ENCODE results near the gene KIF9. TPM values are rescaled to one million over a fixed set of nuclear protein-coding genes. Genes with fewer than 3 reads are reported as not detected.

KIF9 gene
- total RNA-seq, 1 experiment from 2014 or later, result 13.1 TPM

GRCh38 chr3:47295976-47296375 is 13.4 kb upstream of the KIF9 start:
- Histone ChIP-seq H3K36me3 (ENCODE audit: control insufficient read depth in 1 of 2, insufficient read depth in 2 of 2, low read length in 2 of 2) (no peaks in the 10 kb centered on the region), H3K9me3 (ENCODE audit: control insufficient read depth in 1 of 2, insufficient read depth in 1 of 2, low read depth in 1 of 2, low read length in 2 of 2) (no peaks in the 10 kb centered on the region), H3K27ac (ENCODE audit: low read depth, low read length) (no peak overlapping the region), H3K4me3 (replicated peaks in 1 of 2; ENCODE audit: low read depth in 1 of 2, low read length in 2 of 2) (no peak overlapping the region), H3K27me3 (ENCODE audit: insufficient read depth, low read length) (no peaks in the 10 kb centered on the region), H3K9ac (ENCODE audit: low read length) (no peak overlapping the region), H4K20me1 (ENCODE audit: insufficient read depth) (no peaks in the 10 kb centered on the region), H2AFZ (ENCODE audit: low read depth, low read length, poor library complexity, severe bottlenecking) (no peak overlapping the region), H3K9me2 (ENCODE audit: insufficient read depth) (no peaks in the 10 kb centered on the region), H3K4me2 (ENCODE audit: low read length) (no peak overlapping the region), H3K79me2 (ENCODE audit: insufficient read depth, low read length) (peaks cover 81% of the 10 kb centered on the region), H3K4me1 (ENCODE audit: control insufficient read depth in 1 of 2, insufficient read depth in 2 of 2, low read length in 2 of 2) (no peaks in the 10 kb centered on the region)
- no TSS peak for BruUV-seq (replicated peaks)
- TF ChIP-seq EZH2phosphoT487 (IDR thresholded peaks at IDR 0.05; ENCODE audit: borderline replicate concordance), result no peak
- intact Hi-C loops (cut with micrococcal nuclease), result no loop called here
- no peak for ATAC-seq
- CTCF ChIA-PET, result no interaction called here
- POLR2A ChIA-PET, result no interaction called here
- DNase-seq (ENCODE audit: low read depth, low spot score), result no peak
- RAD21 ChIA-PET (ENCODE audit: low non-redundant PET in 1 of 2, low total read pairs in 2 of 2, uncharacterized antibody in 2 of 2, unreplicated experiment in 2 of 2), result no interaction called here

- CTCF ChIA-PET, result no interaction called here
- H3K9me2 ChIP-seq (ENCODE audit: insufficient read depth), result no peaks in the 10 kb centered on the region
- DNase-seq (ENCODE audit: low read depth, low spot score), result no peak
Observed at GRCh38 chr3:47295322-47295721, 12.7 kb upstream of the KIF9 start.

More at GRCh38 chr3:47295322-47295721, 12.7 kb upstream of the KIF9 start:
- intact Hi-C loops (cut with micrococcal nuclease), result no loop called here
- TF ChIP-seq ZFX (IDR thresholded peaks at IDR 0.05) (no peak), YY1 (IDR thresholded peaks at IDR 0.05; ENCODE audit: extremely low read depth, insufficient replicate concordance, low read depth, low read length) (no peak), POLR2A (IDR thresholded peaks at IDR 0.05; ENCODE audit: borderline replicate concordance, extremely low read depth, insufficient read depth, insufficient read length) (no peak), REST (IDR thresholded peaks at IDR 0.05; ENCODE audit: low read depth) (no peak), EZH2phosphoT487 (IDR thresholded peaks at IDR 0.05; ENCODE audit: borderline replicate concordance) (no peak), POLR2AphosphoS5 (IDR thresholded peaks at IDR 0.05; ENCODE audit: low read depth, low read length) (no peak), ZNF274 (IDR thresholded peaks at IDR 0.05; ENCODE audit: low read depth, low read length) (no peak), EZH2 (IDR thresholded peaks at IDR 0.05) (no peak), SRF (IDR thresholded peaks at IDR 0.05; ENCODE audit: low read depth) (no peak), SIN3A (IDR thresholded peaks at IDR 0.05; ENCODE audit: low read depth) (no peak), FOSL1 (IDR thresholded peaks at IDR 0.05; ENCODE audit: low read depth) (no peak), SP1 (IDR thresholded peaks at IDR 0.05; ENCODE audit: low read depth) (no peak), ATF3 (IDR thresholded peaks at IDR 0.05) (no peak), ELF1 (IDR thresholded peaks at IDR 0.05; ENCODE audit: borderline replicate concordance, low read depth) (no peak), TCF7L2 (IDR thresholded peaks at IDR 0.05; ENCODE audit: borderline replicate concordance, extremely low read depth, insufficient read depth, insufficient read length) (no peak), ZBTB33 (IDR thresholded peaks at IDR 0.05; ENCODE audit: extremely low read depth, insufficient replicate concordance, low read length) (no peak), CBX3 (IDR thresholded peaks at IDR 0.05; ENCODE audit: low read depth) (no peak), EGR1 (IDR thresholded peaks at IDR 0.05; ENCODE audit: low read depth) (no peak)
- H3K27ac ChIP-seq (ENCODE audit: low read depth, low read length), result no peak overlapping the region
- H3K27me3 ChIP-seq (ENCODE audit: insufficient read depth, low read length), result no peaks in the 10 kb centered on the region
- no peak overlapping the region for H3K9ac ChIP-seq (ENCODE audit: low read length)
- H4K20me1 ChIP-seq (ENCODE audit: insufficient read depth), result no peaks in the 10 kb centered on the region
- H3K4me3 ChIP-seq (replicated peaks in 1 of 2; ENCODE audit: low read depth in 1 of 2, low read length in 2 of 2), result no peak overlapping the region
- BruUV-seq (replicated peaks), result no TSS peak
- H2AFZ ChIP-seq (ENCODE audit: low read depth, low read length, poor library complexity, severe bottlenecking), result no peak overlapping the region
- H3K36me3 ChIP-seq (ENCODE audit: control insufficient read depth in 1 of 2, insufficient read depth in 2 of 2, low read length in 2 of 2), result no peaks in the 10 kb centered on the region
- H3K79me2 ChIP-seq (ENCODE audit: insufficient read depth, low read length), result peaks cover 83% of the 10 kb centered on the region
- POLR2A ChIA-PET, result no interaction called here
- no peak for ATAC-seq
- H3K4me1 ChIP-seq (ENCODE audit: control insufficient read depth in 1 of 2, insufficient read depth in 2 of 2, low read length in 2 of 2), result no peaks in the 10 kb centered on the region
- no peak overlapping the region for H3K4me2 ChIP-seq (ENCODE audit: low read length)
- H3K9me3 ChIP-seq (ENCODE audit: control insufficient read depth in 1 of 2, insufficient read depth in 1 of 2, low read depth in 1 of 2, low read length in 2 of 2), result no peaks in the 10 kb centered on the region
- RAD21 ChIA-PET (ENCODE audit: low non-redundant PET in 1 of 2, low total read pairs in 2 of 2, uncharacterized antibody in 2 of 2, unreplicated experiment in 2 of 2), result no interaction called here
